Gastroesophageal sphincter (tissue), 3 donors: ENCODE results near the gene FNDC3B.

Experiments
- EP300 ChIP-seq: sonication (generic); formaldehyde crosslinking; IDR thresholded peaks from one replicate; pipeline ENCODE4 v1.6.1; 2017; ENCODE audit warnings: antibody characterized with exemption, mild to moderate bottlenecking
- POLR2A ChIP-seq, 2 donors: fragments of 450-650 bp; IDR thresholded peaks; one replicate each; pipeline ENCODE4 v1.6.1; 2017; ENCODE audit warnings: antibody characterized with exemption in 2 of 2, mild to moderate bottlenecking in 2 of 2, moderate library complexity in 1 of 2
- POLR2AphosphoS5 ChIP-seq: sonication (generic); formaldehyde crosslinking; IDR thresholded peaks from one replicate; pipeline ENCODE4 v1.6.1; 2017; ENCODE audit warnings: antibody characterized with exemption
- TF ChIP-seq, protein P1 (sequence below), 4 experiments: fragments of 200-600 bp in 2 of 4; fragments of 450-650 bp in 2 of 4; sonication (generic) in 1 of 4; IDR thresholded peaks; one replicate each; pipeline ENCODE4 v1.5.1; 2017 to 2019; ENCODE audit warnings: antibody characterized with exemption in 4 of 4, mild to moderate bottlenecking in 2 of 4, moderate library complexity in 2 of 4

DNA sequence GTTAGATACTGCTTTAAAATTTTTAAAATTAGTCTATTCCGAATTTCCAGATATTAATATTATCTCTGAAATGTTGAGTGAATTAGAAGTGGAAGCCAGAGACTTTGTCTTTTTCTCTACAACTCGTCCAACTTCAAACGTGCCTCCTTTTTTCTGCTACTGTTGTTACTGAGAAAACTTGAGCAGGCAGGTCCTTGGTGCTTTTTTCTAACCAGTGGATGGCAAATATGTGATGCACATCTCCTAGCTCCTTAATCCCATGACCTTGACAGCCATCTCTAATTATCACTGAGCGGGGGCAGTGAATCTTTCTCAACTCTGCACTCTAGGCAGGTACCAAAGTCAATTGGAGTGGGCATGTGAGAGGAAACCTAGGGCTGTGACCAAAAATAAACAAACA is 50.7 kb downstream of the FNDC3B start:
- TF ChIP-seq, protein P1, sequence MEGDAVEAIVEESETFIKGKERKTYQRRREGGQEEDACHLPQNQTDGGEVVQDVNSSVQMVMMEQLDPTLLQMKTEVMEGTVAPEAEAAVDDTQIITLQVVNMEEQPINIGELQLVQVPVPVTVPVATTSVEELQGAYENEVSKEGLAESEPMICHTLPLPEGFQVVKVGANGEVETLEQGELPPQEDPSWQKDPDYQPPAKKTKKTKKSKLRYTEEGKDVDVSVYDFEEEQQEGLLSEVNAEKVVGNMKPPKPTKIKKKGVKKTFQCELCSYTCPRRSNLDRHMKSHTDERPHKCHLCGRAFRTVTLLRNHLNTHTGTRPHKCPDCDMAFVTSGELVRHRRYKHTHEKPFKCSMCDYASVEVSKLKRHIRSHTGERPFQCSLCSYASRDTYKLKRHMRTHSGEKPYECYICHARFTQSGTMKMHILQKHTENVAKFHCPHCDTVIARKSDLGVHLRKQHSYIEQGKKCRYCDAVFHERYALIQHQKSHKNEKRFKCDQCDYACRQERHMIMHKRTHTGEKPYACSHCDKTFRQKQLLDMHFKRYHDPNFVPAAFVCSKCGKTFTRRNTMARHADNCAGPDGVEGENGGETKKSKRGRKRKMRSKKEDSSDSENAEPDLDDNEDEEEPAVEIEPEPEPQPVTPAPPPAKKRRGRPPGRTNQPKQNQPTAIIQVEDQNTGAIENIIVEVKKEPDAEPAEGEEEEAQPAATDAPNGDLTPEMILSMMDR (IDR thresholded peaks at IDR 0.05), result no peak
- TF ChIP-seq POLR2A (IDR thresholded peaks at IDR 0.05), result no peak
- TF ChIP-seq EP300, result no peak
- TF ChIP-seq POLR2AphosphoS5, result no peak
